Ishikawa (cell line): ENCODE data around the gene THEM4.

Experiments
- CEBPB ChIP-seq: IDR thresholded peaks from 2 replicates; pipeline ENCODE4 v1.6.1; 2012
- CREB1 ChIP-seq: IDR thresholded peaks from 2 replicates; pipeline ENCODE4 v1.6.1; 2012; ENCODE audit warnings: low read depth
- EGR1 ChIP-seq: IDR thresholded peaks from 2 replicates; pipeline ENCODE4 v1.6.1; 2012
- EP300 ChIP-seq: IDR thresholded peaks from 2 replicates; pipeline ENCODE4 v1.6.1; 2012; ENCODE audit warnings: borderline replicate concordance
- FOXM1 ChIP-seq: IDR thresholded peaks from 2 replicates; pipeline ENCODE4 v1.6.1; 2012; ENCODE audit warnings: low read depth, borderline replicate concordance
- NFIC ChIP-seq: IDR thresholded peaks from 2 replicates; pipeline ENCODE4 v1.6.1; 2012
- RAD21 ChIP-seq: IDR thresholded peaks from 2 replicates; pipeline ENCODE4 v1.6.1; 2012; ENCODE audit warnings: low read depth
- TAF1 ChIP-seq: IDR thresholded peaks from 2 replicates; pipeline ENCODE4 v1.6.1; 2012; ENCODE audit warnings: low read depth, mild to moderate bottlenecking
- TCF12 ChIP-seq: IDR thresholded peaks from 2 replicates; pipeline ENCODE4 v1.6.1; 2012; ENCODE audit warnings: low read depth
- TEAD4 ChIP-seq: IDR thresholded peaks from 2 replicates; pipeline ENCODE4 v1.6.1; 2012
- YY1 ChIP-seq: IDR thresholded peaks from 2 replicates; pipeline ENCODE4 v1.6.1; 2012; ENCODE audit warnings: low read depth
- ZBTB7A ChIP-seq: IDR thresholded peaks from 2 replicates; pipeline ENCODE4 v1.6.1; 2012; ENCODE audit warnings: low read depth
- TF ChIP-seq, protein P1 (sequence below): IDR thresholded peaks from 2 replicates; pipeline ENCODE4 v1.6.1; 2012; ENCODE audit warnings: low read depth, mild to moderate bottlenecking
- TF ChIP-seq, protein P2 (sequence below): IDR thresholded peaks from 2 replicates; pipeline ENCODE4 v1.6.1; 2012
- TF ChIP-seq, protein P3 (sequence below): IDR thresholded peaks from 2 replicates; pipeline ENCODE4 v1.6.1; 2012

The THEM4 gene

DNA sequence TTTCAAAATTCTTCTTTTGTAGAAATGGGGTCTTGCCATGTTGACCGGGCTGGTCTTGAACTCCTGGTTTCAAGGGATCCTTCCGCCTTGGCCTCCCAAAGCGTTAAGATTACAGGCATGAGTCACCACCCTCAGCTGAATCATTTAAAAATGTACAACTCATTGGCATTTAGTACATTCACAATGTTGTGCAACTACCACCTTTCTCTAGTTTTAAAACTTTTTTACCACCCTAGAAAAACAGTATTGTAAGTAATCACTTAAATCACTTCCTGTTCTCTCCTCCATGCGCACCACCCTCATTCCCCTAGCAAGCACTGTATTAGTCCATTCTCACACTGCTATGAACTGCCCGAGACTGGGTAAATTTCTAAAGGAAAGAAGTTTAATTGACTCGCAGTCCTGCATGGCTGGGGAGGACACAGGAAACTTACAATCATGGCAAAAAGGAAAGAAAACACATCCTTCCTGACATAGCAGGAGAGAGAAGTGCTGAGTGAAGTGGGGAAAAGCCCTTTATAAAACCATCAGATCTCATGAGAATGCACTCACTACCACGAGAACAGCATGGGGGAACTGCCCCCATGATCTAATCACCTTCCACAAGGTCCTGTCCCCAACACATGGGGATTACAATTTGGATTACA, 41.4 kb downstream of the THEM4 start:
- no peak for TF ChIP-seq TAF1

DNA sequence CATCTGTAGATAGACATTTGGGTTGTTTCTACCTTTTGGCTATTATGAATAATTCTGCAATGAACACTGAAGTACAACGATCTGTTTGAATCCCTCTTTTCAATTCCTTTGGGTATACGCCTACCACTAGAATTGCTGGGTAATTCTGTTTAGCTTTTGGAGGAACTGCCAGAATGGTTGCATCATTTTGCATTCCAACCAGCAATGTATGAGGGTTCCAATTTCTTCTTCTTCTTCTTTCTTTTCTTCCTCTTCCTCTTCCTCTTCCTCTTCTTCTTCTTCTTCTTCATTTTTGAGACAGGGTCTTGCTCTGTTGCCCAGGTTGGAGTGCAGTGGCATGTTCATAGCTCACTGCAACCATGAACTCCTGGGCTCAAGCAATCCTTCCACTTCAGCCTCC, 42.0 kb downstream of the THEM4 start:
- TF ChIP-seq EGR1 (no peak), CEBPB (no peak), TCF12 (no peak), EP300 (no peak), ZBTB7A (no peak), NFIC (no peak), YY1 (no peak), FOXM1 (no peak), TEAD4 (no peak)
- TF ChIP-seq, protein P1, sequence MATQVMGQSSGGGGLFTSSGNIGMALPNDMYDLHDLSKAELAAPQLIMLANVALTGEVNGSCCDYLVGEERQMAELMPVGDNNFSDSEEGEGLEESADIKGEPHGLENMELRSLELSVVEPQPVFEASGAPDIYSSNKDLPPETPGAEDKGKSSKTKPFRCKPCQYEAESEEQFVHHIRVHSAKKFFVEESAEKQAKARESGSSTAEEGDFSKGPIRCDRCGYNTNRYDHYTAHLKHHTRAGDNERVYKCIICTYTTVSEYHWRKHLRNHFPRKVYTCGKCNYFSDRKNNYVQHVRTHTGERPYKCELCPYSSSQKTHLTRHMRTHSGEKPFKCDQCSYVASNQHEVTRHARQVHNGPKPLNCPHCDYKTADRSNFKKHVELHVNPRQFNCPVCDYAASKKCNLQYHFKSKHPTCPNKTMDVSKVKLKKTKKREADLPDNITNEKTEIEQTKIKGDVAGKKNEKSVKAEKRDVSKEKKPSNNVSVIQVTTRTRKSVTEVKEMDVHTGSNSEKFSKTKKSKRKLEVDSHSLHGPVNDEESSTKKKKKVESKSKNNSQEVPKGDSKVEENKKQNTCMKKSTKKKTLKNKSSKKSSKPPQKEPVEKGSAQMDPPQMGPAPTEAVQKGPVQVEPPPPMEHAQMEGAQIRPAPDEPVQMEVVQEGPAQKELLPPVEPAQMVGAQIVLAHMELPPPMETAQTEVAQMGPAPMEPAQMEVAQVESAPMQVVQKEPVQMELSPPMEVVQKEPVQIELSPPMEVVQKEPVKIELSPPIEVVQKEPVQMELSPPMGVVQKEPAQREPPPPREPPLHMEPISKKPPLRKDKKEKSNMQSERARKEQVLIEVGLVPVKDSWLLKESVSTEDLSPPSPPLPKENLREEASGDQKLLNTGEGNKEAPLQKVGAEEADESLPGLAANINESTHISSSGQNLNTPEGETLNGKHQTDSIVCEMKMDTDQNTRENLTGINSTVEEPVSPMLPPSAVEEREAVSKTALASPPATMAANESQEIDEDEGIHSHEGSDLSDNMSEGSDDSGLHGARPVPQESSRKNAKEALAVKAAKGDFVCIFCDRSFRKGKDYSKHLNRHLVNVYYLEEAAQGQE, result no peak
- TF ChIP-seq, protein P2, sequence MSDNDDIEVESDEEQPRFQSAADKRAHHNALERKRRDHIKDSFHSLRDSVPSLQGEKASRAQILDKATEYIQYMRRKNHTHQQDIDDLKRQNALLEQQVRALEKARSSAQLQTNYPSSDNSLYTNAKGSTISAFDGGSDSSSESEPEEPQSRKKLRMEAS, result no peak

DNA sequence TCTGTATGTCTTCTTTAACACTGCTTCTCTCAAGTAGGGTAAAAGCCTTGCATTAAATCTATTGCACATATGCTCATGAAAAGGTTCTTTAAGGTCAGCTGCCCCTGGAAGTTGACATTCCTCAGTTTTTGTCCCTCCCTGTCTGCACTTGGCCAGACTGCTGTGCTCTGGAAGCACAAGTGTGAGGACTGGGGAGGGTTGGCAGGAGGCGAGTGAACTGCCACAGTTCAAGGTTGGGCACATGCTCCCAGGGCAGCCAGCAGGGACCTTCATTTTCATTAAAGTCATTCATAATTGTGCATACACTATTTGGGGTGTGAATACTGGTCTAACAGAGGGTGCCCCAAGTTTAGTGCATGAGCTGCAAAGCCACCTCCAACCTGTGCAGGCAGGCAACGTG, 44.9 kb downstream of the THEM4 start:
- TF ChIP-seq, protein P3, sequence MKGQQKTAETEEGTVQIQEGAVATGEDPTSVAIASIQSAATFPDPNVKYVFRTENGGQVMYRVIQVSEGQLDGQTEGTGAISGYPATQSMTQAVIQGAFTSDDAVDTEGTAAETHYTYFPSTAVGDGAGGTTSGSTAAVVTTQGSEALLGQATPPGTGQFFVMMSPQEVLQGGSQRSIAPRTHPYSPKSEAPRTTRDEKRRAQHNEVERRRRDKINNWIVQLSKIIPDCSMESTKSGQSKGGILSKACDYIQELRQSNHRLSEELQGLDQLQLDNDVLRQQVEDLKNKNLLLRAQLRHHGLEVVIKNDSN, result no peak

DNA sequence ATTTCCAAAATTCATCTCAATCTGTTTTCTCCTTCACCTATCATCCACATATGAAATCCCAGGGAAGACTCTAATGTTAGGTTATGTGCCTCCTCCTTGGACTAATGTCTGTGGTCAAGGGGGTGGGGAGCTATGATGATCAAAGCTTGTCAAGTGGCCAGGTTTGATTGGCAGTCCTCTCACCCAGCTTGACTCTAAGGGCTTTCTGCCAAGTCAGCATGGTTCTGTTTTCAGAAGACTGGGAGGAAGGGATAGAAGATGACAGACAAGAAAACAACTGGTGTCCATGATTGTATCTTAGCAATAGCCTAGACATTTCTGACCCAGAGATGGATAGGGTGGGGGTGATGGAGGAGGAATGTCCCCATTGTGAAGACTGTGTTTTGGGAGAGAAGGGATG, 46.7 kb downstream of the THEM4 start:
- no peak for TF ChIP-seq CREB1
- TF ChIP-seq, protein P1, result no peak
- TF ChIP-seq TCF12, result no peak
- TF ChIP-seq FOXM1, result no peak
- TF ChIP-seq EGR1, result no peak
- TF ChIP-seq YY1, result no peak
- TF ChIP-seq, protein P3, result no peak
- TF ChIP-seq TAF1, result no peak
- TF ChIP-seq, protein P2, result no peak
- TF ChIP-seq EP300, result no peak

DNA sequence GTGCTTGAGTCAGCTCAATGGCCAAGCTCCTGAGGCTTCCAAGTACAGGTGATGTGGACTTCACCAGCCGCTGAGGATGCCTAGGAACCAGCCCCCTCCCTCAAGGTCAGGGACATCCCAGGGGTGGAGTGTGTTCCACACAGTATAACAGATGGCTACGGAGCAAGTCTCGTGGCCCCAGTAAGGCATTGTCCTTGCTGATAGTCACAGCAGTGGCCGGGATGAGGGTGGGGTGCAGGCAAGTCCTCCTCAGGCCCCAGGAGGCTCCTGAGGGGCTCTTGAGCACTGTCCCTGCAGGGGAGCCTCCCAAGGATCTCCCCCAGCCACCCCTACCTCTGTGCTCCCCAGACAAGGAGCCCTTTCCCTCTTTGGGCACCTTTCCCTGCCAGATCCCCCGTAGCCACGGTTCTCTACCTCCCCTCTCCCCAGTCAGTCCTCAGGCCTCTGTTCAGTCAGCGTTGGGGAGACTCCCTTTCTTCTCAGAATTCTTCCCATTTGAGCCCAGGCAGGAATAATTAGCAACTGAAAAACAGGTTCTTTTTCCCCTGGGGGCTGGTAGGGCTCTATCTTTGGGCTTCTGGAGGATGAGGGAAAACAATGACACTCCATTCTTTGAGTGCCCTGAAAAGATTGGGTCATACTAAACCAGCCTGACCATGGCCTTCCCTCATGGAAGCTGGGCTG, 48.7 kb downstream of the THEM4 start:
- TF ChIP-seq, protein P1, result no peak
- no peak for TF ChIP-seq TEAD4
- no peak for TF ChIP-seq NFIC
- TF ChIP-seq FOXM1, result no peak
- no peak for TF ChIP-seq EP300
- TF ChIP-seq, protein P2, result no peak
- TF ChIP-seq EGR1, result no peak
- TF ChIP-seq CEBPB, result no peak
- TF ChIP-seq, protein P3, result no peak
- no peak for TF ChIP-seq ZBTB7A
- TF ChIP-seq RAD21, result no peak
- no peak for TF ChIP-seq YY1
- no peak for TF ChIP-seq TCF12
- no peak for TF ChIP-seq CREB1
- no peak for TF ChIP-seq TAF1
